WERI-Rb-1 (cell line): Measurements from ENCODE around the gene WDR7.

Source experiments
- DNase-seq: peaks from one replicate; pipeline ENCODE4 v3.0.0-alpha.2; 2020
- H3K27ac ChIP-seq: fragments of 250-450 bp; sonication (Bioruptor Pico); 2 replicates; pipeline ENCODE4 v1.5.1; 2020; ENCODE audit warnings: mild to moderate bottlenecking, moderate library complexity
- H3K27me3 ChIP-seq: fragments of 250-450 bp; sonication (Bioruptor Pico); 2 replicates; pipeline ENCODE4 v1.5.1; 2021; ENCODE audit warnings: mild to moderate bottlenecking, low read depth, moderate library complexity; ENCODE audit not compliant: insufficient read depth, severe bottlenecking
- H3K36me3 ChIP-seq: fragments of 250-450 bp; sonication (Bioruptor Pico); 2 replicates; pipeline ENCODE4 v1.5.1; 2020; ENCODE audit warnings: mild to moderate bottlenecking, moderate library complexity
- H3K4me3 ChIP-seq: 2 replicates; pipeline ENCODE4 v1.5.1; 2011; ENCODE audit warnings: low read depth, mild to moderate bottlenecking, control low read depth, low read length
- H3K9me3 ChIP-seq: fragments of 250-450 bp; sonication (Bioruptor Pico); 2 replicates; pipeline ENCODE4 v1.5.1; 2021; ENCODE audit warnings: mild to moderate bottlenecking, moderate library complexity; ENCODE audit not compliant: severe bottlenecking
- CTCF ChIP-seq: IDR thresholded peaks from 2 replicates; pipeline ENCODE4 v1.5.1; 2011; ENCODE audit warnings: low read depth, mild to moderate bottlenecking, control low read depth, inconsistent platforms, low read length

WDR7 gene

DNA sequence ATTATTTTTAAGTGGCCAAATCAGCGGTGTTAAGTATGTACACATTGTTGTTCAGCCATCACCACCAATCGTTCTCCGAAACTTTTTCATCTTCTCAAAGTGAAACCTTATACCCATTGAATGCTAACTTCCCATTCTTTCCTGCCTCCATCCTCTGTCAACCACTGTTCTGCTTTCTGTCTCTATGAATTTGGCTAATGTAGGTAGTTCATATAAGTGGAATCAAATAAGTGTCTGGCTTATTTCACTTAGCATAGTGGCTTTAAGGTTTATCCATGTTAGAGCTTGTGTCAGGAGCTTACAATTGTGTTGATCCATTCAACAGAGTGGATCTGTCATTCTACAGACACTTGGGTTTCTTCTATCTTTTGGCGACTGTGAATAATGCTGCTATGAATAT, 192.1 kb downstream of the WDR7 start:
- no peak overlapping the region for H3K27ac ChIP-seq
- TF ChIP-seq CTCF = no peak
- DNase-seq = no peak
- H3K36me3 ChIP-seq = no peaks in the 10 kb centered on the region
- no peaks in the 10 kb centered on the region for H3K9me3 ChIP-seq
- H3K27me3 ChIP-seq = no peaks in the 10 kb centered on the region
- no peak overlapping the region for H3K4me3 ChIP-seq

GRCh38 chr18:56844556-56844955, 193.4 kb downstream of the WDR7 start:
- Histone ChIP-seq H3K36me3 (no peaks in the 10 kb centered on the region), H3K27me3 (no peaks in the 10 kb centered on the region), H3K9me3 (peaks cover 3% of the 10 kb centered on the region), H3K4me3 (no peak overlapping the region), H3K27ac (no peak overlapping the region)
- DNase-seq = no peak
- no peak for TF ChIP-seq CTCF

GRCh38 chr18:56851774-56852173, 200.6 kb downstream of the WDR7 start:
- H3K4me3 ChIP-seq = no peak overlapping the region
- no peaks in the 10 kb centered on the region for H3K27me3 ChIP-seq
- no peak for DNase-seq
- no peaks in the 10 kb centered on the region for H3K36me3 ChIP-seq
- H3K9me3 ChIP-seq = peaks cover 3% of the 10 kb centered on the region
- no peak overlapping the region for H3K27ac ChIP-seq
- TF ChIP-seq CTCF = no peak

DNA sequence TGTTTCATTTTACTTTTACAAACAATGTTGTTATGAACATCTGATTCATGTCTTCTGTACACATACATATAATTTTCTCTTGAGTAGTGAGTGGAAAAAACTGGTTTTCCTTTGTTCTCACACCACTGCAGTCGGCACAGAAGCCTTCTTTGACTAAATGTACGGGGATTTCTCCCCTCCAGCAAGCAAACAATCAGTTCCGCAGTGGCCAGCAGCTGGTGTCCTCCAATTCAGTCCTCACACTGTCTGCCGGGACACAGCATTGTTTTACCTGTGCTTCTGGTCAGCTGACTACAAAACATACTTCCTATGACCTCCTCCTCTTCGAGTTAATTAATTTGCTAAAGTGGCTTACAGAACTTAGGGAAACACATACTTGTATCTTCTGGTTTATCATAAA, 202.8 kb downstream of the WDR7 start:
- Histone ChIP-seq H3K27me3 (no peaks in the 10 kb centered on the region), H3K4me3 (no peak overlapping the region), H3K36me3 (no peaks in the 10 kb centered on the region), H3K27ac (no peak overlapping the region), H3K9me3 (no peaks in the 10 kb centered on the region)
- TF ChIP-seq CTCF = no peak
- DNase-seq = no peak

GRCh38 chr18:56861244-56861643, 210.1 kb downstream of the WDR7 start:
- Histone ChIP-seq H3K27ac (no peak overlapping the region), H3K9me3 (no peaks in the 10 kb centered on the region), H3K4me3 (no peak overlapping the region), H3K36me3 (no peaks in the 10 kb centered on the region), H3K27me3 (no peaks in the 10 kb centered on the region)
- TF ChIP-seq CTCF = no peak
- no peak for DNase-seq

GRCh38 chr18:56869189-56869777, 218.1 kb downstream of the WDR7 start:
- no peak overlapping the region for H3K4me3 ChIP-seq
- DNase-seq = peak; percentile 30
- no peak overlapping the region for H3K27ac ChIP-seq
- H3K27me3 ChIP-seq = no peaks in the 10 kb centered on the region
- no peaks in the 10 kb centered on the region for H3K9me3 ChIP-seq
- TF ChIP-seq CTCF = peak; percentile 68
- H3K36me3 ChIP-seq = no peaks in the 10 kb centered on the region
